Endothelial cell of umbilical vein (primary cell): ENCODE results near the gene IL22RA1. TPM values are rescaled to one million over a fixed set of nuclear protein-coding genes. Genes with fewer than 3 reads are reported as not detected.

Experiments
- BruUV-seq: library from RNA; stranded (reverse); fragments of 400-500 nt; replicated peaks from 2 replicates; lab custom pipeline; 2021; lab: Mats Ljungman, UMichigan
- CTCF ChIA-PET: fragments of 300-600, 350-600 bp; sonication (Branson Sonifier 250); formaldehyde crosslinking; loops from one replicate; lab custom pipeline; 2021; ENCODE audit warnings: antibody characterized with exemption, inconsistent platforms; lab: Charles Lee
- POLR2A ChIA-PET: fragments of 300-600, 350-600 bp; sonication (Branson Sonifier 250); formaldehyde crosslinking; loops from one replicate; lab custom pipeline; 2021; ENCODE audit warnings: antibody characterized with exemption, inconsistent platforms; lab: Charles Lee
- DNase-seq: peaks from one replicate; pipeline ENCODE4 v3.0.0-alpha.2; 2011; ENCODE audit warnings: low read depth, low spot score
- FAIRE-seq: peaks from 2 replicates; lab custom pipeline; 2011; peaks lifted over from hg19 to GRCh38; lab: Jason Lieb, UNC
- H2AFZ ChIP-seq: 2 replicates; pipeline ENCODE4 v1.6.0; 2012; ENCODE audit warnings: low read depth, low read length, control low read depth, inconsistent platforms
- H3K27ac ChIP-seq: 2 replicates; pipeline ENCODE4 v1.5.1; 2011; ENCODE audit warnings: low read depth, mild to moderate bottlenecking, control low read depth, low read length, moderate library complexity; ENCODE audit not compliant: insufficient read depth
- H3K27me3 ChIP-seq, 2 experiments: 2 replicates each; pipeline versions ENCODE4 v1.6.0 to v1.6.1; 2011; ENCODE audit warnings: low read length in 2 of 2, mixed read lengths in 1 of 2; ENCODE audit not compliant: control insufficient read depth in 2 of 2, insufficient read depth in 2 of 2
- H3K36me3 ChIP-seq, 2 experiments: 2 replicates in 1 of 2; 3 replicates in 1 of 2; pipeline ENCODE4 v1.5.1; 2011; ENCODE audit warnings: low read length in 2 of 2, mild to moderate bottlenecking in 1 of 2, moderate library complexity in 1 of 2; ENCODE audit not compliant: control insufficient read depth in 2 of 2, insufficient read depth in 2 of 2; ENCODE audit errors: extremely low read depth in 1 of 2
- H3K4me1 ChIP-seq: 3 replicates; pipeline ENCODE4 v1.5.1; 2011; ENCODE audit warnings: mild to moderate bottlenecking, low read length; ENCODE audit not compliant: control insufficient read depth, insufficient read depth; ENCODE audit errors: extremely low read depth
- H3K4me2 ChIP-seq: 2 replicates; pipeline ENCODE4 v1.6.1; 2011; ENCODE audit warnings: low read length, control low read depth, mixed read lengths; ENCODE audit not compliant: insufficient read depth
- H3K4me3 ChIP-seq, 3 experiments: fragments of 200-600 bp in 1 of 3; sonication (generic), shearing (Covaris generic) in 1 of 3; replicated peaks in 1 of 3; 2 replicates each; pipeline ENCODE4 v1.5.1; 2011 to 2016; ENCODE audit warnings: control low read depth in 3 of 3, low read length in 3 of 3, mild to moderate bottlenecking in 2 of 3, inconsistent platforms in 1 of 3, low read depth in 1 of 3, moderate library complexity in 1 of 3; ENCODE audit not compliant: insufficient read depth in 1 of 3
- H3K79me2 ChIP-seq: 2 replicates; pipeline ENCODE4 v1.6.0; 2012; ENCODE audit warnings: low read length, inconsistent platforms; ENCODE audit not compliant: control insufficient read depth, insufficient read depth
- H3K9ac ChIP-seq: replicated peaks from 2 replicates; pipeline ENCODE3; 2011; ENCODE audit warnings: low read length, control low read depth; ENCODE audit not compliant: insufficient read depth; ENCODE audit errors: extremely low read depth
- H3K9me1 ChIP-seq: replicated peaks from 3 replicates; pipeline ENCODE4 v1.6.0; 2011; ENCODE audit warnings: mild to moderate bottlenecking, low read length; ENCODE audit not compliant: control insufficient read depth, insufficient read depth; ENCODE audit errors: extremely low read depth
- H3K9me3 ChIP-seq: replicated peaks from 2 replicates; pipeline ENCODE4 v1.5.1; 2012; ENCODE audit warnings: low read length, inconsistent platforms; ENCODE audit not compliant: control insufficient read depth, insufficient read depth
- H4K20me1 ChIP-seq: replicated peaks from 2 replicates; pipeline ENCODE3; 2011; ENCODE audit warnings: mild to moderate bottlenecking, low read length; ENCODE audit not compliant: control insufficient read depth, insufficient read depth; ENCODE audit errors: extremely low read depth
- FOS ChIP-seq: IDR thresholded peaks from 2 replicates; pipeline ENCODE4 v1.6.1; 2011; ENCODE audit warnings: mild to moderate bottlenecking, low read length, moderate library complexity, borderline replicate concordance; ENCODE audit not compliant: insufficient read depth
- GATA2 ChIP-seq: IDR thresholded peaks from 2 replicates; pipeline ENCODE4 v1.7.0; 2011; ENCODE audit warnings: low read depth, mild to moderate bottlenecking, moderate library complexity, mixed read lengths, low read length; ENCODE audit not compliant: insufficient read length, insufficient read depth
- JUN ChIP-seq: IDR thresholded peaks from 2 replicates; pipeline ENCODE4 v1.6.1; 2011; ENCODE audit warnings: borderline replicate concordance, low read depth; ENCODE audit not compliant: insufficient read length, insufficient read depth
- MAX ChIP-seq: IDR thresholded peaks from 2 replicates; pipeline ENCODE4 v1.6.1; 2011; ENCODE audit not compliant: insufficient read depth, insufficient read length
- POLR2A ChIP-seq: IDR thresholded peaks from 2 replicates; pipeline ENCODE4 v1.6.1; 2012; ENCODE audit warnings: low read depth, mild to moderate bottlenecking, control low read depth, low read length
- dilution Hi-C: fragments of 300-500 bp; cut with MboI; formaldehyde crosslinking; loops from one replicate; pipeline ENCODE4 v1.15.0; 2019; ENCODE audit warnings: low sequenced_read_pairs; ENCODE audit not compliant: extremely low pct_ligation_motif_present
- intact Hi-C: fragments of 100-400 bp; cut with micrococcal nuclease; formaldehyde crosslinking; loops from one replicate; pipeline ENCODE4 v1.10.0; 2022
- polyA plus RNA-seq, 4 experiments: library from polyadenylated mRNA; depleted of rRNA in 3 of 4; stranded (reverse) in 3 of 4; unstranded in 1 of 4; fragments of >200 nt; gene quantifications; 2 replicates each; pipeline versions ENCODE4 v1.2.1 to v1.2.3, GENCODE V29; 2011 to 2012; ENCODE audit warnings: missing spikeins in 1 of 4
- total RNA-seq: library from RNA; stranded (reverse); gene quantifications from 2 replicates; pipeline ENCODE4 v1.2.3, GENCODE V29; 2021
- TF ChIP-seq, protein P1 (sequence below), 2 donors: IDR thresholded peaks; 1 replicate in 1 of 2; 2 replicates in 1 of 2; pipeline ENCODE4 v1.5.1; 2011; ENCODE audit warnings: low read length in 2 of 2, mild to moderate bottlenecking in 2 of 2, moderate library complexity in 2 of 2, control low read depth in 1 of 2, inconsistent platforms in 1 of 2, low read depth in 1 of 2; ENCODE audit not compliant: insufficient read depth in 1 of 2; ENCODE audit errors: extremely low read depth in 1 of 2

IL22RA1 gene
- total and polyA plus RNA-seq, 2 donors (not counting 3 experiments of a cell fraction or from before 2014, with no cell fraction given) = not detected

DNA sequence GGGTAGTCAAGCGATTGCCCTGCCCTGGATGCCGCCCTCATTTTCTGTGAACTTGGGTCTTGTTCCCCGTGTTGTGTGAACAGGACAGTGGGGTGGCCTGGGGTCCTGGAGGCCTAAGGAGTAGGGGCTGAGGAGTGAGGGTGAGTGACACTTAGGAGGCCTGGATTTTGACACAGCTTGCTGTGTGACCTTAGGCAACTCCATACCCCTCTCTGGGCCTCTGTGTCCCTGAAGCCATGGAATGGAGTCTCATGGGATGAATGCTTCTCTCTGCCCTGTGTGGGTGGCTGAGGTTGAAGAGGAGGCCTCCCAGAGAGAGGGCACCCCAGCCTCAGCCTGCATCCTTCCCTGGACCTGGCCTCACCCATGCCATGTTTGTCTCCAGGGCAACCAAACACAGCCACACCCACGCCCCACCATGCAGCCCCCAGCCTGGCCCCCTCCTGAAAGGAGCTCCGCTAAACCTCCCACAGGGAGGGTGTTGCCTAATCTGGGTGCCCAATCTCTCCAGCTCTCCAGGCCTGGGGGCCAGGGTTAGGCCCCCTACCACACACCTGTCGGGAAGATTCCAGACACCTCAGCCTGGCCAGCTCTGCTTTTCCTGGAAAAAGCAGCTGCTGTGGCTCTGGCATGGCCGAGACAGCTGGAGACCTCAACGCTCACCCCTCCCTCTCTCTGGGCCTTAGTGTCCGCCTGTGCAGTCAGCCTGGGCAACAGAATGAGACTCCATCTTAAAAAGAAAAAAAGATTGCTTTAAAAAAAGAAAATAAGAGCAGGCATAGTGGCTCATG is 40.9 kb downstream of the IL22RA1 start:
- POLR2A ChIA-PET = no interaction called here
- Histone ChIP-seq H3K36me3 (no peaks in the 10 kb centered on the region), H3K9me1 (no peaks in the 10 kb centered on the region), H3K27ac (no peak overlapping the region), H2AFZ (no peak overlapping the region), H3K27me3 (no peaks in the 10 kb centered on the region), H4K20me1 (no peaks in the 10 kb centered on the region), H3K9ac (no peak overlapping the region), H3K4me1 (no peaks in the 10 kb centered on the region), H3K4me3 (no peak overlapping the region), H3K9me3 (no peaks in the 10 kb centered on the region), H3K79me2 (no peaks in the 10 kb centered on the region), H3K4me2 (no peak overlapping the region)
- BruUV-seq = no TSS peak
- DNase-seq (no peak), FAIRE-seq (no peak)
- TF ChIP-seq FOS (no peak), POLR2A (no peak), MAX (no peak), JUN (no peak), GATA2 (no peak)
- dilution Hi-C loops (no loop called here), intact Hi-C loops (no loop called here)
- CTCF ChIA-PET = interaction anchor here (0.9 kb wide), 1 partner anchor 48 kb away, joined by 4 read pairs; no protein-coding TSS in a partner anchor

DNA sequence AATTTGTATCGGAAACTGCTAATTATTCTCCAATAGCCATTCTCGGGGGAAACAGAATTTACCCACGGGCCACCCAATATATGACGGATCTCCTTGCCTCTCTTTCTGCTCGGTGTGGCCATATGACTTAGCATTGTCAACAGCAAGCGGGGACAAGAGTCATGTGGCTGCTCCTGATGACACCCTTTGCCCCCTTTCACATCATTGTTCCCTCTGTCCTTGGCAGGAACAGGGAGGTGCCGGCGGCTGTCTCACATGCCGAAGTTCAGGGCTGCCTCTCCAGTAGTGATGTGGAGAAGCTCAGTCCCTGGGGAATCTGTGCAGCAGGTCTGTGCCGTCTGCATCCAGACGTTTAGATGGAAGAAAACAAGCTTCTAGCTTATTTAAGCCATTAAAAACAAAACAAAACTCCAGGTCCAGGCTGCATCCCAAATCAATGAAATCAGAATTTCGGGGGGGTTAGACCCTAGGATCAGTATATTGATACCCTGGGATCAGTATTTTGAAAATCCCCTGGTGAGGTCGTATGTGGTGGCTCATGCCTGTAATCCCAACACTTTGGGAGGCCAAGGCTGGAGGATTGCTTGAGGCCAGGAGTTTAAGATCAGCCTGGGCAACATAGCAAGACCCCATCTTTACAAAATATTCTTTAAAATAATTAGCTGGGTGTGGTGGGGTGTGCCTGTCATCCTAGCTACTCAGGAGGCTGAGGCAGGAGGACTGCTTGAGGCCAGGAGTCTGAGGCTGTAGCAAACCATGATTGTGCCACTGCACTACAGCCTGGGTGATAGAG is 41.8 kb downstream of the IL22RA1 start:
- TF ChIP-seq, protein P1, sequence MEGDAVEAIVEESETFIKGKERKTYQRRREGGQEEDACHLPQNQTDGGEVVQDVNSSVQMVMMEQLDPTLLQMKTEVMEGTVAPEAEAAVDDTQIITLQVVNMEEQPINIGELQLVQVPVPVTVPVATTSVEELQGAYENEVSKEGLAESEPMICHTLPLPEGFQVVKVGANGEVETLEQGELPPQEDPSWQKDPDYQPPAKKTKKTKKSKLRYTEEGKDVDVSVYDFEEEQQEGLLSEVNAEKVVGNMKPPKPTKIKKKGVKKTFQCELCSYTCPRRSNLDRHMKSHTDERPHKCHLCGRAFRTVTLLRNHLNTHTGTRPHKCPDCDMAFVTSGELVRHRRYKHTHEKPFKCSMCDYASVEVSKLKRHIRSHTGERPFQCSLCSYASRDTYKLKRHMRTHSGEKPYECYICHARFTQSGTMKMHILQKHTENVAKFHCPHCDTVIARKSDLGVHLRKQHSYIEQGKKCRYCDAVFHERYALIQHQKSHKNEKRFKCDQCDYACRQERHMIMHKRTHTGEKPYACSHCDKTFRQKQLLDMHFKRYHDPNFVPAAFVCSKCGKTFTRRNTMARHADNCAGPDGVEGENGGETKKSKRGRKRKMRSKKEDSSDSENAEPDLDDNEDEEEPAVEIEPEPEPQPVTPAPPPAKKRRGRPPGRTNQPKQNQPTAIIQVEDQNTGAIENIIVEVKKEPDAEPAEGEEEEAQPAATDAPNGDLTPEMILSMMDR (IDR thresholded peaks at IDR 0.05; ENCODE audit: extremely low read depth in 1 of 2, insufficient read depth in 1 of 2, low read depth in 1 of 2, low read length in 2 of 2) = no peak
- no peaks in the 10 kb centered on the region for H3K79me2 ChIP-seq
- H3K4me1 ChIP-seq = no peaks in the 10 kb centered on the region
- no peaks in the 10 kb centered on the region for H3K27me3 ChIP-seq
- FAIRE-seq = no peak
- H3K4me2 ChIP-seq = no peak overlapping the region
- DNase-seq = no peak
- no peaks in the 10 kb centered on the region for H3K9me1 ChIP-seq
- H3K36me3 ChIP-seq = no peaks in the 10 kb centered on the region
- H4K20me1 ChIP-seq = no peaks in the 10 kb centered on the region
- no peak overlapping the region for H3K27ac ChIP-seq
- no peak overlapping the region for H3K9ac ChIP-seq
- no peaks in the 10 kb centered on the region for H3K9me3 ChIP-seq
- no TSS peak for BruUV-seq
- intact Hi-C loops (no loop called here), dilution Hi-C loops (no loop called here)
- POLR2A ChIA-PET = no interaction called here
- H3K4me3 ChIP-seq = no peak overlapping the region
- CTCF ChIA-PET = interaction anchor here (1.2 kb wide), 1 partner anchor 8 kb away, joined by 4 read pairs; no protein-coding TSS in a partner anchor
- no peak overlapping the region for H2AFZ ChIP-seq
